ENCODE results near the gene SPOCK3. TPM values are rescaled to one million over a fixed set of nuclear protein-coding genes. Genes with fewer than 3 reads are reported as not detected.
"Not testable (repeated sequence)": the region's sequence is repeated elsewhere in the genome, so short reads cannot be mapped to it uniquely, and the experiment has no call there.

The SPOCK3 gene
- total RNA-seq, 1 donor from 2014 or later = not detected

- intact Hi-C loops (cut with micrococcal nuclease) = no loop called here
Measured at GRCh38 chr4:166827629-166828028, 406.7 kb downstream of the SPOCK3 start.

- intact Hi-C loops (cut with micrococcal nuclease) = no loop called here
Measured at GRCh38 chr4:166827167-166827566, 407.1 kb downstream of the SPOCK3 start.

- intact Hi-C loops (cut with micrococcal nuclease) = no loop called here
Measured at GRCh38 chr4:166823848-166824247, 410.4 kb downstream of the SPOCK3 start.

- intact Hi-C loops (cut with micrococcal nuclease) = no loop called here
Measured at GRCh38 chr4:166823126-166823525, 411.2 kb downstream of the SPOCK3 start.

- intact Hi-C loops (cut with micrococcal nuclease) = no loop called here
Measured at GRCh38 chr4:166822386-166822785, 411.9 kb downstream of the SPOCK3 start.

- intact Hi-C loops (cut with micrococcal nuclease) = no loop called here
Measured at GRCh38 chr4:166816890-166817289, 417.4 kb downstream of the SPOCK3 start.

- intact Hi-C loops (cut with micrococcal nuclease) = no loop called here
Measured at GRCh38 chr4:166808380-166808779, 425.9 kb downstream of the SPOCK3 start.

- intact Hi-C loops (cut with micrococcal nuclease) = no loop called here
Measured at GRCh38 chr4:166802346-166802745, 431.9 kb downstream of the SPOCK3 start.

GRCh38 chr4:166798126-166798525 is 436.2 kb downstream of the SPOCK3 start:
- intact Hi-C loops (cut with micrococcal nuclease) = no loop called here

GRCh38 chr4:166777760-166778159 is 456.5 kb downstream of the SPOCK3 start:
- intact Hi-C loops (cut with micrococcal nuclease) = no loop called here

- intact Hi-C loops (cut with micrococcal nuclease) = no loop called here
Measured at GRCh38 chr4:166763018-166763417, 471.3 kb downstream of the SPOCK3 start.

- intact Hi-C loops (cut with micrococcal nuclease) = no loop called here
Measured at GRCh38 chr4:166741742-166742141, 492.6 kb downstream of the SPOCK3 start.

GRCh38 chr4:166739215-166739614 is 495.1 kb downstream of the SPOCK3 start:
- intact Hi-C loops (cut with micrococcal nuclease) = not testable (repeated sequence)

- intact Hi-C loops (cut with micrococcal nuclease) = no loop called here
Measured at GRCh38 chr4:166737430-166737829, 496.9 kb downstream of the SPOCK3 start.

GRCh38 chr4:166735553-166735952 is 498.7 kb downstream of the SPOCK3 start:
- intact Hi-C loops (cut with micrococcal nuclease) = no loop called here

- intact Hi-C loops (cut with micrococcal nuclease) = no loop called here
Measured at GRCh38 chr4:166734797-166735196, 499.5 kb downstream of the SPOCK3 start.

GRCh38 chr4:166733686-166734085 is 500.6 kb downstream of the SPOCK3 start:
- intact Hi-C loops (cut with micrococcal nuclease) = no loop called here

GRCh38 chr4:166726832-166727231 is 507.5 kb downstream of the SPOCK3 start:
- intact Hi-C loops (cut with micrococcal nuclease) = no loop called here

- intact Hi-C loops (cut with micrococcal nuclease) = no loop called here
Measured at GRCh38 chr4:166724369-166724768, 509.9 kb downstream of the SPOCK3 start.

GRCh38 chr4:166723532-166724140 is 510.7 kb downstream of the SPOCK3 start:
- intact Hi-C loops (cut with micrococcal nuclease) = no loop called here

- intact Hi-C loops (cut with micrococcal nuclease) = not testable (repeated sequence)
Measured at GRCh38 chr4:166715748-166716713, 518.3 kb downstream of the SPOCK3 start.

GRCh38 chr4:166700592-166700991 is 533.7 kb downstream of the SPOCK3 start:
- intact Hi-C loops (cut with micrococcal nuclease) = no loop called here

GRCh38 chr4:166688835-166689234 is 545.5 kb downstream of the SPOCK3 start:
- intact Hi-C loops (cut with micrococcal nuclease) = no loop called here
